Activated CD8-positive, alpha-beta memory T cell treated with anti-CD3 and anti-CD28 coated beads for 36 hours (primary cell): ENCODE measurements around the gene CYB5R2. TPM values are rescaled to one million over a fixed set of nuclear protein-coding genes. Genes with fewer than 3 reads are reported as not detected.

ENCODE experiments used
- CTCF ChIA-PET: fragments of 350-600 bp; sonication (Branson Sonifier 250); formaldehyde crosslinking; loops from one replicate; lab custom pipeline; 2021; ENCODE audit warnings: antibody characterized with exemption; lab: Charles Lee
- POLR2A ChIA-PET: fragments of 350-600 bp; sonication (Branson Sonifier 250); formaldehyde crosslinking; loops from one replicate; lab custom pipeline; 2021; ENCODE audit warnings: antibody characterized with exemption; lab: Charles Lee
- total RNA-seq, 2 experiments: library from RNA; stranded (reverse); gene quantifications; one replicate each; pipeline ENCODE4 v1.2.3, GENCODE V29; 2021

Gene CYB5R2
- 1 to 10 TPM; 3.8 to 5.6 TPM for total RNA-seq

DNA sequence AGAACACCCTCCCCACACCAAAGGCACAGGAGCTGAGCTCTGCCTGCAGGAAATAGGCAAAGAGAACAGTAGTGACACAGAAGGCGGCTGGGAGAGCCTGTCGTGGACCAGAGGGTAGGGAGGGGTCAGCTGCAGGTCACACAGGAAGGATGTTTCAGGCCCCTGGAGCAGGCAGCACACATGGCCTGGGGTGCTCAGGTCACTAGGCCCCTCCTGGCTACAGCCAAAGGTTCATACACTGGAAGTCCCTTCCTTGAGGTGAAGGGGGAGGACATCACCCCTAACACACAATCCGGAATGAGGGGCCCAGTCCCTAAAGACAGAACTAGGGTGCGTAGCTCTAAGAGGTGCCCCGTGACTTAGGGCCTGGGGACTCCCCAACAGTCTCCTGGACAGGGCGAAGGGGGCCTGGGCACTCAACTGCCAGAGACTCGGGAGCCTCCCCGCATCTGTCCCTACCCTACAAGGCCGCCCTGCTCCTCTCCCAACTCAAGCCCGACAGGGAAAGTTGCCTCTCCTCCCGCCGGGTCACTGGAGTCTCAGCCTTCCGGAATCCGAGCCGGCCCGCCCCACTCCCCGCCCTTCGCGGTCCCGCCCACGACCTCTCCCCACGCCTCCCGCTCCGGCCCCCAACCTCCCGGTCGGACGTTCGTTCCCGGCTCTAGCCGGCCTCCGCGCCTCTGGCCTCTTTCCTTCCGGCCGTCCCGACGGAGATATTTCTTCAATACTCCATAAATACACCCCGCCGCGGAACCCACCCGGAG, at the start of gene CYB5R2:
Gene CYB5R2 (minus strand): TSS at position 541 of the 764 bp plus-strand sequence. CDS start 675 bp downstream, outside the sequence.
- ChIA-PET POLR2A (no interaction called here), CTCF (no interaction called here)

DNA sequence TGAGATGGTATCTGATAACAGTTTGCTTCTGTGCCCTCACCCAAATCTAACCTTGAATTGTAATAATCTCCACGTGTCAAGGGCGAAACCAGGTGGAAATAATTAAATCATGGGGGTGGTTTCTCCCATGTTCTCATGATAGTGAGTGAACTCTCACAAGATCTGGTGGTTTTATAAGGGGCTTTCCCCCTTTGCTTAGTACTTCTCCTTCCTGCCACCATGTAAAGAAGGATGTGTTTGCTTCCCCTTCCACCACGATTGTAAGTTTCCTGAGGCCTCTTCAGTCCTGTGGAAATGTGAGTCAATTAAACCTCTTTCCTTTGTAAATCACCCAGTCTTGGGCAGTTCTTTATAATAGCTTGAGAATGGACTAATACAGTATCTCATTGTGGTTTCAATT, 41.5 kb upstream of the CYB5R2 start:
- POLR2A ChIA-PET = no interaction called here
- CTCF ChIA-PET = no interaction called here

DNA sequence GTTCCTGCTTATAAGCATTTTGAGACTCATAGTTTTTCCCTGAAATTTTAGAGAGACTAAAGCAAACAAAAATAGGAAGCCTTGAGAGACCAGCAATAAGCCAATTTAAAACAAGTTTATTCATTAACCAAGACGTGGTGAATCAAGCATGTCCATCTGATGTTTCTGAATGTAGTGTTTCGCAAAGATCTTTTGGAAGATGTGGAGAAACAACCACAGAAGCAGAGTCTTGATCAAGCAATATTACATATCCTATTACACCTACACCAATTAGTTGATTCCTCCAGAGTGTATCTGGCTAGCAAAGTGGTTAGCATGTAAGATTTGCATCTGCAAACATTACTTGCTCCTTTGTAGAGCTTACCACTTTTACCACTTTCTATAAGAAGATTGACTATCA, 33.1 kb upstream of the CYB5R2 start, which contains the start of gene OVCH2:
Gene OVCH2 (minus strand): TSS at position 101 of the 400 bp plus-strand sequence. CDS start 83 bp downstream, at position 18.
- ChIA-PET POLR2A (no interaction called here), CTCF (no interaction called here)

GRCh38 chr11:7703740-7704139, 30.4 kb upstream of the CYB5R2 start:
- POLR2A ChIA-PET = no interaction called here
- CTCF ChIA-PET = no interaction called here

DNA sequence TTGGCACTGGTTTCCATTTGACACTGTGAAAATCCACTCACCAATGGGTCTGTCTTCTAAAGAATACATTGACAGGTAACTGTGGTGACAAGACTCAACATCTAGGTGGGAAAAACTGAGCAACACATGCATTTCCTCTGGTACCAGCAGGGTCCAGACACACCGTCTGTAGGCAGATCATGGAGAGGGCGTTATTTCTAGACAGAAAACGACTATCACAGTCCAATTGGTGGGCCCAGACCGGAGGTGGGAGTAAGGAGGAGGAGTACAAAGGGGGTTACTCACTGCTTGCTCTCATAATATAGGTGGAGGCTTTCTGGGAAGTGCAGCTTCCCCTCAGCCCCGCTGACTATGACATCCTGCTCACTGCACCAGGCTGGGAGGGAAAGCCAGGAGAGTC, 23.1 kb upstream of the CYB5R2 start:
- ChIA-PET CTCF (no interaction called here), POLR2A (no interaction called here)

DNA sequence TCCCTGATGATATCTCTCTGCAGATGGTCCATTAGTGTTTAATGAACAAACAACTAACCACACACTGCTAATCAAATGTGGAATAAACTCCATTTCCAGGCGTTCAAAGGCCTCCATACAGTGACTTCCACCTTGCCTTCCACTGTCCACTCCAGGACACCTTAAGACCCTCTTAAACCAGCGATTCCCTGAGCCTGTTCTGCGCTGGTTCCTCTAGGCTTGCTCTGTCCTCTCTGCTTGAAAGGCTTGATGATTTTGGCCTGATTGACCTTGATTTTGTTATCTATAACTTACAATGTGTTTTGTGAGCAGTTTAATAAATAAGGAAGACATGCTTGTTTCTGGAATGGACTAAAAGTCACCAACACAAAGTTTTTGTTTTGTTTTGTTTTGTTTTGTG, 20.9 kb upstream of the CYB5R2 start:
- ChIA-PET POLR2A (no interaction called here), CTCF (interaction anchor here (0.9 to 1.4 kb wide), 4 partner anchors 120 to 405 kb away, joined by 4 to 6 read pairs (median 4); partner anchors contain the start of gene PPFIBP2)

- ChIA-PET CTCF (no interaction called here), POLR2A (no interaction called here)
Measured at GRCh38 chr11:7692426-7692825, 19.1 kb upstream of the CYB5R2 start.

DNA sequence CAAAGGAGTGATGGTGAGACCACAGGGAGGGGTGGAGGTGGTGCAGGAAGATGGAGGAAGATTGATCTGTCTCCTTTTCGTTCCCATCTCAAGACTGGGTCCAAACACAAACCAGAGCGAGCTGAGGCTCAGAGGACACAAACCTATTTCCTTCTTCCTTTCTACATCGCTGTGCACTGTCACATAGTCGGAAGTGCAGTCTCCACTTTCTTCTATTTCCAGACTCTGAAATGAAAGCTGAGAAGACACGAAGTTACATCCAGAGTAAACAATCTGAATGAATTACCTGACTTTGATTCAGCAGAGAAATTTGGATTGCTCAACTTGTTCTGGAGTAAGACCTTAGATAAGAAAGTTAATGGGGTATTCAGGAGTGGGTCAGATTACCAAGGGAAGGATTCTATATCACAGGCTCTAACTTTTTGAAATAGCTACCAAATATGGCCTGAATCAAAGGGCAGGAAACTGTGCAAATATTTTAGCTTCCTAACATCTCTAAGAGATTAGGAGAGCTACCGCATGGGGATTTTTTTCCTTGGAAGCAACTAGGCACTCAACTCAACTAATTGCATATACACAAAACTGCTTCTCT, 18.6 kb upstream of the CYB5R2 start:
- POLR2A ChIA-PET = no interaction called here
- CTCF ChIA-PET = no interaction called here

- POLR2A ChIA-PET = no interaction called here
- CTCF ChIA-PET = interaction anchor here (0.9 kb wide), 1 partner anchor 24 kb away, joined by 3 read pairs; no protein-coding TSS in a partner anchor
Measured at GRCh38 chr11:7690648-7691047, 17.3 kb upstream of the CYB5R2 start.

DNA sequence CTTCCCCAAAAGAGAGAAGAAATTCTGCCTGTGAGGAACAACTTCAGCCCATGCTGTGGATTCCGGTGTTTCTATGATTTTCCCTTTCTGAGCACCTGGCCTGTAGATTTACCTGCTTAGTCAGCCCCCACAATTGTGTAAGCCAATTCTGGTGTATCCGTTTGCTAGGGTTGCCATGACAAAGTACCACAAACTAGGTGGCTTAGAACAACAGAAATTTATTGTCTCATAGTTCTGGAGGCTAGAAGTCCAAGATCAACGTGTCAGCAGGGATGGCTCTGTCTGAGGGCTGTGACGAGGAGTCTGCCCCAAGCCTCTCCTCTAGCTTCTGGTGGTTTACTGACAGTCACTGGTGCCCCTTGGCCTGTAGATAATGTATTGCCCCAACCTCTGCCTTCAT, 15.9 kb upstream of the CYB5R2 start:
- ChIA-PET POLR2A (no interaction called here), CTCF (no interaction called here)

DNA sequence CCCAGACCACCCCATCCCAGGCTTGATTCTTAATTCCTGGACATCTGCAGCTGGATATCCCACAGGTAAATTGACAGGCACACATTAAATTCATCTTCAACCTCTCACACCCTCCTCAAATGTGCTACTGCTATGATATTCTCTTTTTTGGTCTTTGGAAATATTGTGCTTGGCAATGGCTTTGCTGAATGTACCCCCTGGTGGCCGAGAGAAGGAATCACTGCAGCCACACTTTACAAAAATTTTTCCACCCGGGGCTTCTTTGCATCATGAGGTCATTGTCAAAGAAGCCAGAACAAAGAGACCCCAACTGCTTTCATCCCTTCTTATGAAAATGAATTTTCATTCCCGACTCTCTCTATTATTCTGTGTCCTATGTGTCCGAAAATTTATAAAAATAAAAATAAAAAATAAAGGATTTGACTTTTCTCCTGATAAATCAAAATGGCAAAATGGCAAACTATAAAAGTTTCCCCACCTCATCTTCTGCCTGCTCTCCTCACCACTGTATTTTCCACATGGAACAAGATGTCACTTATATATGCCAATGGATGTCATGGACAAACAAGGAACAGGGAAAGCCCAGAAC, 15.0 kb upstream of the CYB5R2 start:
- CTCF ChIA-PET = interaction anchor here (2.5 kb wide), 1 partner anchor 21 kb away, joined by 5 read pairs; no protein-coding TSS in a partner anchor
- POLR2A ChIA-PET = no interaction called here

DNA sequence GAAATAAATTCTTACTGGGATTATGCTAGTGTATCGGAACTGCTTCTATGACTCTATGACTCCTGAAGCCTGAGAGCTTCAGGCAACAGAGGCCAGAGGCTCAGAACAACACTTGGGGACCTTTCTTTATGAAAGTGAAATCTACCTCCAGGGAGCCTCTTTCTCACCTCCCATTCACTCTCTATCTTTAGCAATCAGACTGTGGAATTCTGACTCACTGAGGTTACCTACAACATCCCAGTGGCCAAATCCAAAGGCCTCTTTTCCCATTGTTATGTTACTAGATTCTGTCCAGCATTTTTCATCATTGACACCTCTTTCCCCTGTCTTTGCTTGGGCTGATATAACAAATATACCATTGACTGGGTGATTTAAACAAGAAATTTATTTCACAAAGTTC, 14.1 kb upstream of the CYB5R2 start:
- POLR2A ChIA-PET = no interaction called here

GRCh38 chr11:7686761-7687160, 13.5 kb upstream of the CYB5R2 start:
- ChIA-PET CTCF (interaction anchor here (2.5 kb wide), 1 partner anchor 19 kb away, joined by 5 read pairs; no protein-coding TSS in a partner anchor), POLR2A (no interaction called here)

More for the DNA sequence above, 14.1 kb upstream of the CYB5R2 start:
- CTCF ChIA-PET = interaction anchor here (2.5 kb wide), 1 partner anchor 20 kb away, joined by 5 read pairs; no protein-coding TSS in a partner anchor

DNA sequence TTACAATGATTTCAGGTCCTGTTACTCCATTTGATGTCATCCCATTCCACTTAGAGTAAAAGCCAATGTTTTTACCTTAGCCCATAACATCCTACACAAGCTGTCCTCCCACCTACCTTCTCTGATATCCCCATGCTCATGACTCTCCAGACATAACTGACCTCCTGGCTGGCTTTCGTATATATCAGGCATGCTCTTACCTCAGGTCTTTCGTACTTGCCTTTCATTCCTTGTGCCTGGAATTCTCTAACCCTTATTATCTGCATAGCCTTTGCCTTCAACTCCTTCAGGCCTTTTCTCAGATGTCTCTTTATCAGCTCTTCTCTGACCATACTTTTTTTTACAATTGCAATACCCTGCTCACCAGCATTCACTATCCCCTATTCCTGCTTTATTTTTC, 10.3 kb upstream of the CYB5R2 start:
- ChIA-PET CTCF (no interaction called here), POLR2A (no interaction called here)

DNA sequence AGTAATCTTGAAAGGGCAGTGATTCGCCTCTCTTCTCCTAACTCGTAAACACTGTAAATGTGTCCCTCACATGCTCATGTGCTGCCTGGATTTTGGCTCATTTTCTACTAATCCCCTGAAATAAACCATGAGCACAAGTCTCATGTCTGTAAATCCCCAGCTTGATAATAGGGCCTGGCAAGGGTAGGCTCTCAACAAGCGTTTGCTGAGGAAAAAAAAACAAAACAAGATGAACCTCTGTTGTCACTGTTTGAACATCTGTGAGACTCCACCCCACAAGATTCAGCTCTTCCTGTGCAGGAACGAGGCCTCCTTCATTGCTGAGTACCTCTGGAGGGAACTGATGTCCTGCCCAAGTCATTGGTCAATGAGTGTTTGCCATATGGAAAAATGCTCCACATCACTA, 4.5 kb upstream of the CYB5R2 start:
- POLR2A ChIA-PET = no interaction called here
- CTCF ChIA-PET = interaction anchor here (1.1 kb wide), 1 partner anchor 165 kb away, joined by 4 read pairs; the partner anchor contains the start of gene PPFIBP2

DNA sequence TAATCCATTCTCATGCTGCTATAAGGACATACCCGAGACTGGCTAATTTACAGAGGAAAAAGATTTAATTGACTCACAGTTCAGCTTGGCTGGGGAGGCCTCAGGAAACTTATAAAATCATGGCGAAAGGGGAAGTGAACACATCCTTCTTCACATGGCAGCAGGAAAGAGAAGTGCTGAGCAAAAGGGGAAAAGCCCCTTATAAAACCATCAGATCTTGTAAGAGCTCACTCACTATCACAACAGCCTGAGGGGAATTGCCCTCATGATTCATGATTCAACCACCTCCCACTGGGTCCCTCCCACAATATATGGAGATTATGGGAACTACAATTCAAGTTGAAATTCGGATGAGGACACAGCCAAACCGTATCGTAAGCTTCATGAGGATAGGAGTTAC, 3.8 kb upstream of the CYB5R2 start:
- POLR2A ChIA-PET = no interaction called here
- CTCF ChIA-PET = interaction anchor here (1.1 kb wide), 1 partner anchor 164 kb away, joined by 4 read pairs; the partner anchor contains the start of gene PPFIBP2

- CTCF ChIA-PET = no interaction called here
- POLR2A ChIA-PET = no interaction called here
Measured at GRCh38 chr11:7675631-7676030, 2.3 kb upstream of the CYB5R2 start.

DNA sequence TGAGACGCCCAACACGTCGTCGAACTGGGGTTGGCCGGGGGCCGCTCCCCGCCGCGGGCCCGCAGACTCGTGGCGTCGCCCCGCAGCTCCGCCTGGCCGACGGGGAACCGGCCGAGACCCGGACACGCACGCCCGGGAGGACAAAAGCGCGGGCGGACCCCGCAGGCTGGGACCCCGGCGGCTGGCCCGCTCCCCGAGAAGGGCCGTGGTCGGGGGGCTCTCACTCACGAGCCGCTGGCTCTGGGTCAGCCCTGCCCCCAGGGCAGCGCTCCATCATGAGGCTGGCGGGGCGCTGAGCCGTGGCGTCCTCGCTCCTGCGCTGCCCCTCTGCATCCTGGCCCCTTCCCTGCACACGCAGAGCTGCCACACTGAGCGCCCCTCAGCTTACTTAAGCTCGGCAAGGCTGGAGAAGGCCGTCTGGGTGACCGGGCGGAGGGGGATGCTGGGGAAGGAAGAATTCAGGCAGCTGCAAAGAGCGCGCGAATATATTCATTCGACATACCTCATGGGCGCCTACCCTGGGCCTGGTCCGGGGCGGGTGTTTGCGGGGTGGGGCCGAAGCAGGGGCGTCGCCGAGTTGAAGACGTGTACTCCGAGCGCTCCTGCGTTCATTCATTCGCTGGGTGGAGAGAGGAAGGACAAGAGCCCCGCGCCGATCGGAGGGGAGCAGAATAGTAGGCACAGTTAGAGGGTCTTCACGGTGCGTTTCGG, 579 bp upstream of the CYB5R2 start:
- ChIA-PET CTCF (no interaction called here), POLR2A (no interaction called here)

GRCh38 chr11:7672276-7672959, 882 bp downstream of the CYB5R2 start:
- CTCF ChIA-PET = no interaction called here
- POLR2A ChIA-PET = interaction anchor here (0.6 kb wide), 1 partner anchor 231 kb away, joined by 5 read pairs; no protein-coding TSS in a partner anchor
